NCI-H774 (cell line): ENCODE results near the gene RBM8A.
"Not testable (repeated sequence)": the region's sequence is repeated elsewhere in the genome, so short reads cannot be mapped to it uniquely, and the experiment has no call there.

Source experiments
- DNase-seq: peaks from one replicate; lab custom pipeline; 2025; lab: John Stamatoyannopoulos, UW

The RBM8A gene

GRCh38 chr1:145956781-145957442 is 29.6 kb upstream of the RBM8A start:
- no peak for DNase-seq

- no peak for DNase-seq
Measured at GRCh38 chr1:145956361-145956760, 29.1 kb upstream of the RBM8A start.

- DNase-seq = no peak
Measured at GRCh38 chr1:145955436-145955835, 28.2 kb upstream of the RBM8A start.

- DNase-seq = no peak
Measured at GRCh38 chr1:145953861-145954260, 26.6 kb upstream of the RBM8A start.

GRCh38 chr1:145952903-145953302 is 25.6 kb upstream of the RBM8A start:
- no peak for DNase-seq

GRCh38 chr1:145951526-145951925 is 24.2 kb upstream of the RBM8A start:
- no peak for DNase-seq

GRCh38 chr1:145949219-145949618 is 21.9 kb upstream of the RBM8A start:
- no peak for DNase-seq

GRCh38 chr1:145947551-145947950 is 20.3 kb upstream of the RBM8A start:
- no peak for DNase-seq

- no peak for DNase-seq
Measured at GRCh38 chr1:145946477-145946986, 19.2 kb upstream of the RBM8A start.

GRCh38 chr1:145944532-145944931 is 17.2 kb upstream of the RBM8A start:
- no peak for DNase-seq

- no peak for DNase-seq
Measured at GRCh38 chr1:145942871-145943270, 15.6 kb upstream of the RBM8A start.

- no peak for DNase-seq
Measured at GRCh38 chr1:145942405-145942804, 15.1 kb upstream of the RBM8A start.

- DNase-seq = no peak
Measured at GRCh38 chr1:145937436-145937835, 10.2 kb upstream of the RBM8A start.

- DNase-seq = no peak
Measured at GRCh38 chr1:145936247-145936646, 9.0 kb upstream of the RBM8A start.

- DNase-seq = no peak
Measured at GRCh38 chr1:145935708-145936107, 8.4 kb upstream of the RBM8A start.

GRCh38 chr1:145932522-145933009 is 5.3 kb upstream of the RBM8A start:
- DNase-seq = not testable (repeated sequence)

GRCh38 chr1:145927916-145928643 is 796 bp upstream of the RBM8A start:
- peak; percentile 5 for DNase-seq

GRCh38 chr1:145926686-145927062 is 610 bp downstream of the RBM8A start:
- DNase-seq = no peak

GRCh38 chr1:145922266-145922665 is 5.0 kb downstream of the RBM8A start:
- no peak for DNase-seq

GRCh38 chr1:145920297-145920696 is 7.0 kb downstream of the RBM8A start:
- DNase-seq = not testable (repeated sequence)

- peak; percentile 24 for DNase-seq
Measured at GRCh38 chr1:145918992-145919939, 8.0 kb downstream of the RBM8A start.
